ENCODE data around the gene NHS.
"Not testable (repeated sequence)": the region's sequence is repeated elsewhere in the genome, so short reads cannot be mapped to it uniquely, and the experiment has no call there.

The NHS gene

DNA sequence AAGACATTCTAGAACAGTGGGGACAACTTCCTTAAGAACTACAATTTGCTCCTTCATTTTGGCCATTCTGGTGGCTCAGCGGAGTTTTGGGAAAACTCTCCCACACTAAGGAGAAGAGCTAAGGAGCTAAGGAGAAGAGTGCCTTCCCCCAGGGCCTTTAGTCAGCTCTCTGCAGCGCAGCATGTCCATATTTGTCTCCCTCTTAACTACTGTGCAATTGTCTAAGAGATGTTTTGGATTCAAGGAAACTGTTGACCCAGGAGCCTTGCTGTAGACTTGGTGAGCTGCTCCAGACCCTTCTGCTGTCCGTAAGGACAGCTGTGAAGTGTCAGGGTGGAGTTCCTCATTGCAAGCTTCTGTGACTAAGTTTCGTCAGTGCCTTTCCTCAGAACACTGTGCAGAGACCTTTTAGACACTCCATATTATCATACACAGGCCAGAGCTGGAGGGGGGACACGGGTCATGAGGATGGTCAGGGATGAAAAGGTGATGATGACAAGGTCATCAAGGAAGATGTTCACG is 179.0 kb downstream of the NHS start:
- no peak for DNase-seq

- no peak for DNase-seq
These were observed 179.9 kb downstream of the NHS start for GRCh38 chrX:17554914-17555313.

- no peak for DNase-seq
These were observed 180.8 kb downstream of the NHS start for GRCh38 chrX:17555846-17556245.

- DNase-seq: no peak
These were observed 184.9 kb downstream of the NHS start for GRCh38 chrX:17559728-17560379.

DNA sequence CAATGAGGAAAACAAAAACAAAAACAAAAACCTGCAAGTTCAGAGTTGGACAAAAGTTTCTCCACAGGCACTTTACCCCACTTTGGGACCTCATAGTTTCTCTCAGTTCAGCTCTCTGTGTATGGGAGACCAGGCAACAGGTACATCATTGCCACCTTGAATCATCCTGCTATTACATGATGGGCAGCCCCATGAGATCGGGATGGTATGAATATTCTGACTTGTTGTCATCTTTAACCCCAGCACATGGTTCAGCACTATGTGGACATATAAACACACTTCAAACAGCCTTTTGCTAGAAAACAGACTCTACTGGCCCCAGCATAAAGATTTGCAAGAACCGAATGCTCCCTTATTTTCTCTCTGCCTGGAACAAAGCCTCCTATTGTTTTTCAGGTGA is 185.4 kb downstream of the NHS start:
- no peak for DNase-seq

DNA sequence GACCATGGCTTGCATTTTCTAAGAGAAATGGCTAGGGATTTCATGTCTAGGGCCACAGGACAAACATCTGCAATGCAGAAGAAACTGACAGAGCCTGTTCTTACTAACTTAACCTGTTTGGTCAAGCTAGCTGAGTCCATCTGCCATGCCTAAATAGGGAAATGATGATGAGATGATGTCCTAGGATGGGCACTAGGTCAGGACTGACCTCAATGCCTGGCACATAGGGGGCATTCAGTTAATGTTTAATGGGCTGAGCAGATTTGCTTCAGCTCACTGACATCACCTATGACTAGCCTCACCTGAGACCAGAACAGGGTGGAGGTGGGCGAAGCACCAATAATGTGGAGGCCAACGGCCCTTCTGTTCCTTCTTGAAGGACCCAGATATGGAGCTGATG is 188.1 kb downstream of the NHS start:
- DNase-seq: no peak

- DNase-seq: no peak
These were observed 188.5 kb downstream of the NHS start for GRCh38 chrX:17563515-17563914.

GRCh38 chrX:17564689-17565409 is 189.8 kb downstream of the NHS start:
- no peak for DNase-seq

DNA sequence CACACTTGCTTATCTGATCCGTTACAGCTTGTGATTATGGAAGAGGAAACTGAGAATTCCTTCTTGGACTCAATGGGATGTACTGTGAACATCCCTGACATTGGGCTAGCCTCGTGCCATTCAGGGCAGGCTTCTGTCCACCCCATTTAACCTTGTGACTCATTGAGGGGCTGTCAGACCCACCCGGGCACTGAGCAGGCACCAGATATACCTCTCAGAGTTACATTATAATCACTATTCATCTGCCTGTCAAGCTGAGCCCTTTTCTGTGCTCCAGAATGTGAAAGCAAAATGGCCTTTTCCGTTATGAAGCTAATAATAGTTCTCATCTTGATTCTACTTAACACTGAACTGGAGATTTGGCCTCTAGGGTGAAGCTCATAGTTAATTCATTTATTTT is 191.7 kb downstream of the NHS start:
- no peak for DNase-seq

DNA sequence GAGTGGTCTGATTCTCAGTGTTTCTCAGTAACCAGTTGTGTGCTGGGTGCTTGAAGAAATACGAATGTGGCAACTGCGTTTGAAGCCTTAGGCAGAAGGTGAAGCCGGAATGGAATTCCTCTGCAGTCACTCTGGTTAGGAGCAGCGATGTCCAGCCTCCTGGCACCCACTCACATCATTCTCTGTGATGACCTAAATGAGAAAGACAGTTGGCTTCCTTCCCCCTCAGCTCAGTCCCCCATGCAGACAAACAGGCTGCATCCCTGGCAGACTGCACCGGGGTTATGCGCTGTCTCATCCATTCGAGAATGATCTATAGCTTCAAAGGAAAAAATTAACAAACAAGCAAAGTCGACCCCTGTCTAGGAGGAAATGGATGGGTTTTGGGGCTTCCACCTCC is 192.2 kb downstream of the NHS start:
- DNase-seq: no peak

- DNase-seq: no peak
These were observed 192.8 kb downstream of the NHS start for GRCh38 chrX:17567821-17568220.

DNA sequence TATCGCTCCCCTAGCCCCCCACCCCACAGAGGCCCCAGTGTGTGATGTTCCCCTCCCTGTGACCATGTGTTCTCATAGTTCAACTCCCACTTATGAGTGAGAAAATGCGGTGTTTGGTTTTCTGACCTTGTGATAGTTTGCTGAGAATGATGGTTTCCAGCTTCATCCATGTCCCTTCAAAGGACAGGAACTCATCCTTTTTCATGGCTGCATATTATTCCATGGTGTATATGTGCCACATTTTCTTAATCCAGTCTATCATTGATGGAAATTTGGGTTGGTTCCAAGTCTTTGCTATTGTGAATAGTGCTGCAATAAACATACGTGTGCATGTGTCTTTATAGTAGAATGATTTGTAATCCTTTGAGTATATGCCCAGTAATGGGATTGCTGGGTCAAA is 193.8 kb downstream of the NHS start:
- DNase-seq: not testable (repeated sequence)

GRCh38 chrX:17579026-17579425 is 204.0 kb downstream of the NHS start:
- DNase-seq: no peak

DNA sequence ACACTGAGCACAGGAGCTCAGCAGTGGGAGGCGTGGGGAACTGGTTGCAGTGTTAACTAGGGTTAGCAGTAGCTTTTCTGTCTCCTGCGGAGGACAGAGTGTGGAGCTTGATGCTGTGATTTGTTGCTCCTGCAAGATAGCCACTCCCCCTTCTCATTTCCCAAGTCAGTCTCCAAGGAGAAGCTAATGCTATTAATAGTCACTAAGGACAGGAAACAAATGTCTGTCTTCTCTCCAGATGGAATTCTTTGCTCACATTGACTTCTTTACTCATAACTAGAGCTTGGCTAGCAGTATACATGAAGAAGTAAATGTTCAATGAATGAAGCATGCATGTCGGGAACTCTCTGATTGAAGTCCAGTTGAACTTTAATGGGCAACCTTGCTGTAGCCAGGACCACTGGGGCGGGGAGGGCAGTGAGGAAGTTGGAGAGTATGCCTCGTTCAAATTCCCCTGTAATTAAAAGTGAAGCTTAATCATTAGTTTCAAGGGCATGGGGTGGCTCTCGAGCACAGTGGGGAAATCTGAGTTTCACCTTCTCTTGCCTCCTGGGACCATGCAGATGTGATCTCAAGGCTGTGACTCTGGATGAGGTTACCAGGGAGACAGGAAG is 205.6 kb downstream of the NHS start:
- no peak for DNase-seq

DNA sequence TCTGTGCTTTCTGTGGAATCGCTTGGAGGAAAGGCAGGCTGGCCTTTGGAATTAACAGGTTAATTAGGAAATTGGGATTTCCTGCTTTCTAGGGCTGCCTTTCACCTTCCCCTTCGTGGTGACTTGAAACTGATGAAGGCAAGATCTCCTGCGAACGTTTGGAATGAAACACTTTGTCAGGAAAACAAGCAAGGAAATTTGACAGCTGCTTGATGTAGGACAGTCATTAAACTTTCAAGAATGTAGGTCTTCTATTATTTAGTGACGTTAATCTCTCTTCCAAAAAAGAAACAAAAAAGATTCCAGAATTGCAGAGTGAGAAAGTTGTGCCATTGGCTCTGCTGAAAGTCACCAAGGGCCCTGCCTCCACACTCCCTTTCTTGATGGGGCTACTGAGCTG is 206.6 kb downstream of the NHS start:
- no peak for DNase-seq

DNA sequence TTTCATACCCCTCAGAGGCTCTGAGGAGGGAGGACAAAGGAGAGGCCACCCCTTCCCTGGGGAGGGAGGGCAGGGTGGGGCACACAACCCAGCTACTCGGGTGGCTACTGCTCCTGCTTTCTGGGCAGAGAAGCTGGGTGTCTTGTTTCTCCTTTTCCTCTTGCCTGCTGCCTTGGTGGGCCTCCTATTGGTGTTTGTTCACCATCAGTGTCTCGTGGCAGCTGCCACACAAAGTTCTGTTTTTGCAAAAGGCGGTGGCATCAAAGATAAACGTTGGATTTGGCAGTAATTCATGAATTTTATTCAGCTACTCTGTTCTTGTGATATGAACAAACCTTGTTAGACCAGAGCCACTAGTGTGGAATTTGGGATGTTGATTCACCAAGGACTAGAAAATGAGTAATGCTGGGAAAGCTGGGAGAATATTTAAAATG is 209.3 kb downstream of the NHS start:
- DNase-seq: no peak

GRCh38 chrX:17585006-17585405 is 210.0 kb downstream of the NHS start:
- no peak for DNase-seq

DNA sequence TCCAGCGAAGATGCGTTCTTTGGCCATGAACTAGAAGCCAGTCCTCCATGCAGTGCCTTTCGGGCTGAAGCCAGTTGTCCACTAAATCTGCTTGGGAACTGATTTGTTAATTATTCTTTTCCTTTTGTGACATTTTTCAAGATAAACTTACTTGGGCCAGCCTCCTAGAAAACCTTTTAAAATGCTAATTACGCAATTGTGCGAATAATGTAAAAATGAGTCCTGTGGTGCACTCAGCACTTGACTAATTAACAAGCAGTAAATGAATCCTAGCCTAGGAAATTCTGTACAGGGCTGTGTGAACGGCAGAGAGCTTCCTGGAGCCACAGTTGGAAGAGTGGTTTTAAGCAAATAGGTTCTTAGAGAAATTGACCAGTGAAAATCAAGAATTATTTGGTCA is 212.4 kb downstream of the NHS start:
- no peak for DNase-seq

DNA sequence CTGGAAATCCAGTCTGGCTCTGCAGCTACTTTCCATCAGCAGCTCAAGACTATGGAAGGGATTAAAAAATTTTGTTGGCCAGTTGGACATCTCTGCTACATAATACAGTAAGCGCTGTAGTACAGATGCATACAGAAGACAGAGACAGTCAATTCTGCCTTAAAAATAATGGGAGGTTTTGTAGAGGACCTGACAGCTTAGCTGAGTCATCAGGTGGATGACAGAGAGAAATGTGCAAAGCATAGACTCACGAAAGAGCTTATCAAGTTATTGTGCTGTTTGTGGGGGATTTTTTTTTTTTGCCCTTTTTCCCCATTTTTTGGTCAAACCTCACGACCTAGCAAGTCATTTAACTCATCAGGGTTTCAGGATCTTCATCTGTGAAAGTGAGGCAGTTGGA is 213.3 kb downstream of the NHS start:
- DNase-seq: no peak

DNA sequence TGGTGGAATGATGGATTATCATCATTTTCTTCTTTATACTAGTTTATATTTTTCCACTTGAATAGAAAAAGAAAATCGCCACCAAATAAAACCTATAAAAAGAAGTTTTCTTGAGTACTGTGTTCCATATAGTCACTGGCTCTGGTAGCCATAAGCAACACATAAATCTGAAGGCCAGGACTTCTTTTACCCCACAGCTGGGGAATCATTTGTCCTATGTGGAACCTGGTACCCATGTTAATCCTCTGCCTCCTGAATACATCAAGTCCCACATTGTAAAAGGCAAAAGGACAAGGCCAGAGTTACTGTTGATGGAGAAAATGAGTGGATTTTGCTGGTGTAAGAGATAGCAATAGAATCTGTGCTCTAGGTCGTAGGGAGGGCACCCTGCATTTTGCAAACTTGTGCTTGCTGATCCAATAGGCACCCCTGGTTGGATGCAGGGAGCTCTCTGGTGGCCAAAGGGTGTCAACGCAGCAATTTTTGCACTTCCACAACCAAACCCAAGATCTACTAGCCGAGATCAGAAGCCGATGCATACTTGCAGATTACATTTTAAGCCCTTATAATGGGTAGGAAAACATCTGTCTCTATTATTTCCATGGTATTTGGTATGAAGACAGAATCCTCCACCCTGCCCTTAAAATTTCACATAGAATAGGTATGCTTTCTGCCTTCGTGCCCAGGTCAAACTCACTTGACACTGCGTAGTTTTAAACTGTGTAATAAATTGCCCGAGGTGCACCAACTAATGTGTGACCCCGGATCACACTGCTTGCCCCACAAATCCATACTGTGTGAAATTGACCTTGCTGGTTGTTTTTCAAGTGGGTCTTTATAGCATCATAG is 216.1 kb downstream of the NHS start:
- peak; percentile 24 for DNase-seq

- DNase-seq: no peak
These were observed 216.7 kb downstream of the NHS start for GRCh38 chrX:17591741-17592110.

DNA sequence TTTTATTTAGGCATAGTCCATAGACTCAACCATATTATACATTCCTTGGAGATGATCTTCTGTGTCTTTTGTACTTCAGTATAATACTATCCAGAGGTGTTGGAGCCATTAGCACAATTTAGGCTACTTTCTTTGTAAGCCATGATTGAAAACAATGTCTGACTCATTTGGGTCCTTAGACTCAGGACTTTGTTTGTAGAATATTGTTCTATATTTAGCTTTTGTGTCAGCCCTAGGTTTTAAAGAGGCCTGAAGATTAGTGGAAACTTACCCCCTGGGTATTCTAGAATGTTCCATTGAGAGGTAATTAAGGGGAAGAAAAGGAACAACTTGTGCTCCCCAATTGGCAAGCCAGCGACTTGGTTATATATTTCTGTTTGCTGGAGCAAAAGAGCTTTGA is 217.1 kb downstream of the NHS start:
- no peak for DNase-seq

DNA sequence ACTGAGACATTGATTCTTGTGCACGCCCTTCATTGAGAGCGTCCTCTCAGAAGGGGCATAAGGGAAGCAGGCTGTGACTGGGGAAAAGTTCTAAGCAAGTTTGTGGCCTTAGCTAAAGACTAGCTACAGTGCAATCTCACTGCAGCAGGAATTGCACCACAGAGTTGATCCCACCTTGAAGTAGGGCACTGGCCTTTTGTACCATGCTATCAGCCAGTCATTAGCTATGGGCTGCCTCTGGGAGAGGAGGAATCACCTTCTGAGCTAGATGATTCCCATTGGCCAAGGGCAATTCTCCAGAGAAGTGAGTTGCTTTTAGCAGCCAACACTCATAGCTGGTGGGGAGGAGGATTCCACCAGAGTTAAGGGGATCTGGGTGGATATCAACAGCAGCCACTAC is 219.7 kb downstream of the NHS start:
- no peak for DNase-seq

Data from DMS153 (cell line).